ENCODE data around the gene STAC. TPM values are rescaled to one million over a fixed set of nuclear protein-coding genes. Genes with fewer than 3 reads are reported as not detected.
"Not testable (repeated sequence)": the region's sequence is repeated elsewhere in the genome, so short reads cannot be mapped to it uniquely, and the experiment has no call there.

The STAC gene
- total RNA-seq, 2 experiments from 2014 or later = not detected

DNA sequence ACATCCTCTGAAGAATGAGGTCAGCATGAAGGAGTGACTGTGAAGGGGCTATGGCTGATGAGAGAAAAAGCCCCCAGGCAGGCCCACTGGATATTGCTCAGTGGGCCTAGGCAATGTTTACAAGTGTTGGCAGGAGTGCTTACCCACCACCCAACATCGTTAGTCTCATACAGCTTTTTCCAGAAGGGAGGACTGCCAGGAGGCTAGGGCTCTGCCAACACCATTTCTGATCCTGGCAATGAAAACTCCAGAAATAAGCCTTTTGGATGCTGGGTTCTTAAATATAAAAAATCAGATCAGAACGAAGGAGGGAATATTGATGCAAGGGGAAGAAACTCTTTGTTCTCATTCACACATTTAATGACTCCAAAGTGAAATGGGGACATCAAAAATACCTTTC lies 194.9 kb downstream of the STAC start:
- CTCF ChIA-PET = no interaction called here

DNA sequence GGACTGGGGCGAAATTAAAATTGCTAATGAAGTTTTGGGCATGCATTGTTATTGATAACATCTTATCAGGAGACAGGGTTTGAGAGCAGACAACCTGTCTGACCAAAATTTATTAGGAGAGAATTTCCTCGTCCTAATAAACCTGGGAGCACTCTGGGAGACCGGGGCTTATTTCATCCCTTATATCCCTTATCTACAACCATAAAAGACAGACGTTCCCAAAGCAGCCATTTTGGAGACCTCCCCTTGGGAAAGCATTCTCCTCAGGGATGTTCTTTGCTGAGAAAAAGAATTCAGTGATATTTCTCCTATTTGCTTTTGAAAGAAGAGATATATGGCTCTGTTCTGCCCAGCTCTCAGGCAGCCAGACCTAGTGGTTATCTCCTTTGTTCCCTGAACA lies 198.1 kb downstream of the STAC start:
- H3K9me3 Mint-ChIP-seq (ENCODE audit: low read depth); ATAC-seq; H3K36me3 Mint-ChIP-seq; DNase-seq; H3K4me1 Mint-ChIP-seq; H3K27me3 Mint-ChIP-seq; H3K4me3 Mint-ChIP-seq; H3K27ac Mint-ChIP-seq; CTCF ChIA-PET: not testable (repeated sequence)

More for the DNA sequence above, 194.9 kb downstream of the STAC start:
- peaks cover 3% of the 10 kb centered on the region for H3K9me3 Mint-ChIP-seq (ENCODE audit: low read depth)
- H3K27ac Mint-ChIP-seq = no peak overlapping the region
- H3K36me3 Mint-ChIP-seq = no peaks in the 10 kb centered on the region
- no peaks in the 10 kb centered on the region for H3K27me3 Mint-ChIP-seq
- DNase-seq (no peak), ATAC-seq (no peak)
- H3K4me3 Mint-ChIP-seq = no peak overlapping the region
- H3K4me1 Mint-ChIP-seq = no peaks in the 10 kb centered on the region

DNA sequence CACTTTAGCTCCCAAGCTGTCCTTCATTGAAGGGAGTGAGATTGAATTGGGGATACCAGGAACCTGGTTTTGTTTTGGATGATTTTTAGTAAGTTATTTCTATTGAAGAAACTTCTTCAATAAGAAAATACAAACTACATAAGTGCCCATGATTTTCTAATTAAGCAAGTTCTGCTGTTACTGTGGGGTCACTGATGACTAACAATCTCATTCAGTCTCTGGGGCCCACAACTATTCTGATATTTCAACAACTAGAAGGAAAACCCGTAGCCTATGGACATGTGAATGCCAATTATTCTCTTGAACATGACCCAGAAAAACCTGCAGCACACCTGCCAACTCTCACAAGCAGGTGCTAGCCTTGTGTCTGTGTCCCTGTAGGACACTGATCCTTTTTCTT lies 199.4 kb downstream of the STAC start:
- Mint-ChIP-seq H3K27me3 (no peaks in the 10 kb centered on the region), H3K27ac (no peak overlapping the region), H3K36me3 (no peaks in the 10 kb centered on the region), H3K9me3 (ENCODE audit: low read depth) (peaks cover 3% of the 10 kb centered on the region), H3K4me1 (no peaks in the 10 kb centered on the region), H3K4me3 (no peak overlapping the region)
- DNase-seq (no peak), ATAC-seq (no peak)
- CTCF ChIA-PET = no interaction called here

DNA sequence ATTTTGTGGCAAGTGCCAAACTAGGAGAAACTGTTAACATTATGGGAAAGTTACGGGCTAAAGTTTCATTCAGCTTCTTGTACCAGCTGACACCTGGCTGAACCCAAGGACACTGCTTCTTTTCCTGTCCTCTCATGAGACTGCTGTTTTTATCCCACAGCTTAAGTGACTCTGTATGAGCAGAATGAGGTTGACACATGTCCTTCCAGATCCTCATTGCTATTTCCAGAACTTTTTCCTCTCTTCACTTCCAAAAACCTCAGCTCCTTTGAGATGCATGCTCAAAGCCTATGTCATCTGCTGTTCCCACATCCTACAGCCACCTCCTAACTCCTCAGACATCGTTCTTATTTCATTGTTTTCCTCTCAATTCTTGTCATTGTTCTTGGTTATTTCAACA lies 200.4 kb downstream of the STAC start:
- CTCF ChIA-PET = no interaction called here
- Mint-ChIP-seq H3K27ac (no peak overlapping the region), H3K9me3 (ENCODE audit: low read depth) (peaks cover 3% of the 10 kb centered on the region), H3K4me1 (no peaks in the 10 kb centered on the region), H3K27me3 (no peaks in the 10 kb centered on the region), H3K36me3 (no peaks in the 10 kb centered on the region), H3K4me3 (no peak overlapping the region)
- ATAC-seq (no peak), DNase-seq (no peak)

DNA sequence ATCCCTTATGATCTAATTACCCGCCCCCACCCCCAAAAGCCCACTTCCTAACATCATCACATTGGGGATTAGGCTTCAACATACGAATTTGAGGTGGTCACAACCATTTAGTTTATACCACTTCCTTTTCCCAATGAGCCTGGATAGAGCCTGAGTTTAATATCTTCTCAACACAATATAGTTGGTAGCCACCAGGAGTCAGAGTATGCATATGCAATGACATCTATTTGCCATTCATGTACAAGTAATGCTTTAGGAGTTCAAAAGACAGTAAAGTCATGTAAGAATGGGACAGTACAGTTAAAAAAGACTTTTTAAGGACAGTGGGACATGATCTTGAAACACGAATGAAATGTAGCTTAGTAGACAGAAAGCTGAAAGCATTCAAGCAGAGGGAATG lies 211.7 kb downstream of the STAC start:
- Mint-ChIP-seq H3K27ac (no peak overlapping the region), H3K9me3 (ENCODE audit: low read depth) (no peaks in the 10 kb centered on the region), H3K4me1 (no peaks in the 10 kb centered on the region), H3K36me3 (no peaks in the 10 kb centered on the region), H3K4me3 (no peak overlapping the region), H3K27me3 (no peaks in the 10 kb centered on the region)
- DNase-seq (no peak), ATAC-seq (no peak)
- CTCF ChIA-PET = no interaction called here

DNA sequence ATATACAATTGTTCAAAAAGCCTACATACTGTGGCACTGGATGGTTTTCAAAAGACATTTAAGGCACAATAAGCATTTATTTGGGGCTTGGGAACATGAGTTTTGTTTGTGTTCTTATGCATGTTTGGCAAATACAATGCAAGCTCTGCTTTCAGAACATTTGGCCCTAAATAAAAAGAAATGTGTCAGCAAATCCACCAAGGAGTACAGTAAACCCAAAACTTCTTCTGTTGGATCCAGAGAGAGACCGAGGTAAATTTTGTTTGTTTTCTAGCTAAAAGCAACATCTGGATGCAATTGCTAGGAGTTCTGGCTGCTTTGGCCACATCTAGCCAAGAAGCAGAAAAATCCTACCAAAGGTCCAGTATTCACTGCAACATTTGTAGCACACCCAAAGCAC lies 215.2 kb downstream of the STAC start:
- Mint-ChIP-seq H3K9me3 (ENCODE audit: low read depth) (no peaks in the 10 kb centered on the region), H3K4me1 (no peaks in the 10 kb centered on the region), H3K4me3 (no peak overlapping the region), H3K27ac (no peak overlapping the region), H3K36me3 (no peaks in the 10 kb centered on the region), H3K27me3 (no peaks in the 10 kb centered on the region)
- DNase-seq (no peak), ATAC-seq (no peak)
- CTCF ChIA-PET = no interaction called here

DNA sequence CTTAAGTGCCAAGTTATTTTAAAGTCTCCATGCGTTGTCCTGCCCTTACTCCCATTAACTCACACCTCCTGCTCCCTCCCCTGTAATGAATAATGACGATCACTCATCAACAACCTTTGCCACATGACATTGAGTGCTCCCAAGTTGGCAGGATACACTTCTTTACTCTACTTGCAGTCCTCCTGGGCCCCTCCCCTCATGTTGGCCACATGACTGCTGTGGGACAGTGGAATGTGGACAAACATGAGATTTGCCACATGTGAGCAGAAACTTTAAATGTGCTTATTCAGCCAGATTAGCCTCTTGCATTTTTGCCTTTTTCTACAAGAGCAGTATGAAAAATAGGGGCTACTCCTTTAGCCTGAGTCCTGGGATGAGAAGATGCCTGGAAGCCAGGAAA lies 216.1 kb downstream of the STAC start:
- DNase-seq (no peak), ATAC-seq (no peak)
- Mint-ChIP-seq H3K27me3 (no peaks in the 10 kb centered on the region), H3K4me1 (no peaks in the 10 kb centered on the region), H3K36me3 (no peaks in the 10 kb centered on the region), H3K27ac (no peak overlapping the region), H3K9me3 (ENCODE audit: low read depth) (no peaks in the 10 kb centered on the region), H3K4me3 (no peak overlapping the region)
- CTCF ChIA-PET = no interaction called here

DNA sequence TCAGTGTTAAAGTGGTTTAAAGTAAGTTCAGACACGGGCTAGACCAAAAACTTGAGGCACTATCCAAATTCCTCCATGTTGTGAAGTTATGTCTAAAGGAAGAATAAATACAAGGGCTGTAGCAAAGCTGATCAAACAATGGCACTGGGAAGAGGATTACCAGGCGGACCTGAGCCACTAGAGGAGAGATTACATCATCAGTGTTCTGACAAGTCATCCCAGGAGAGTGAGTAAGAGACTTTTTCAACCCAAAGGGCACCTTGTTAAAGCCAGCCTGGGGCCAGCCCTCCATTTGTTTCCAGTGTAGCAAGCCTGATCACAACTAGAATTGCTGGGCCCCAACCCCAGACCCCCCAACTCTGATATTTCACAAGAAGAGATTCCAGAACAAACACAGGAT lies 217.1 kb downstream of the STAC start:
- CTCF ChIA-PET = no interaction called here
- ATAC-seq (no peak), DNase-seq (no peak)
- no peak overlapping the region for H3K27ac Mint-ChIP-seq
- H3K4me3 Mint-ChIP-seq = no peak overlapping the region
- no peaks in the 10 kb centered on the region for H3K27me3 Mint-ChIP-seq
- no peaks in the 10 kb centered on the region for H3K9me3 Mint-ChIP-seq (ENCODE audit: low read depth)
- no peaks in the 10 kb centered on the region for H3K36me3 Mint-ChIP-seq
- H3K4me1 Mint-ChIP-seq = no peaks in the 10 kb centered on the region
